BE2C (cell line): ENCODE results near the gene ZSCAN31.

Experiments used
- DNase-seq: peaks from one replicate; pipeline ENCODE4 v3.0.0-alpha.2; 2020
- H3K27me3 ChIP-seq: fragments of 250-450 bp; sonication (Bioruptor Pico); 2 replicates; pipeline ENCODE4 v1.5.1; 2020; ENCODE audit warnings: mild to moderate bottlenecking
- H3K36me3 ChIP-seq: fragments of 250-450 bp; sonication (Bioruptor Pico); 2 replicates; pipeline ENCODE4 v1.5.1; 2020; ENCODE audit warnings: mild to moderate bottlenecking
- H3K4me1 ChIP-seq: fragments of 250-450 bp; sonication (Bioruptor Pico); 2 replicates; pipeline ENCODE4 v1.5.1; 2020
- H3K4me3 ChIP-seq: 2 replicates; pipeline ENCODE4 v1.5.1; 2011; ENCODE audit warnings: low read depth, low read length
- H3K9me3 ChIP-seq: fragments of 250-450 bp; sonication (Bioruptor Pico); 2 replicates; pipeline ENCODE4 v1.5.1; 2020
- TF ChIP-seq, protein P1 (sequence below): IDR thresholded peaks from 2 replicates; pipeline ENCODE4 v1.5.1; 2012; ENCODE audit warnings: mild to moderate bottlenecking, low read depth, low read length

Gene ZSCAN31

DNA sequence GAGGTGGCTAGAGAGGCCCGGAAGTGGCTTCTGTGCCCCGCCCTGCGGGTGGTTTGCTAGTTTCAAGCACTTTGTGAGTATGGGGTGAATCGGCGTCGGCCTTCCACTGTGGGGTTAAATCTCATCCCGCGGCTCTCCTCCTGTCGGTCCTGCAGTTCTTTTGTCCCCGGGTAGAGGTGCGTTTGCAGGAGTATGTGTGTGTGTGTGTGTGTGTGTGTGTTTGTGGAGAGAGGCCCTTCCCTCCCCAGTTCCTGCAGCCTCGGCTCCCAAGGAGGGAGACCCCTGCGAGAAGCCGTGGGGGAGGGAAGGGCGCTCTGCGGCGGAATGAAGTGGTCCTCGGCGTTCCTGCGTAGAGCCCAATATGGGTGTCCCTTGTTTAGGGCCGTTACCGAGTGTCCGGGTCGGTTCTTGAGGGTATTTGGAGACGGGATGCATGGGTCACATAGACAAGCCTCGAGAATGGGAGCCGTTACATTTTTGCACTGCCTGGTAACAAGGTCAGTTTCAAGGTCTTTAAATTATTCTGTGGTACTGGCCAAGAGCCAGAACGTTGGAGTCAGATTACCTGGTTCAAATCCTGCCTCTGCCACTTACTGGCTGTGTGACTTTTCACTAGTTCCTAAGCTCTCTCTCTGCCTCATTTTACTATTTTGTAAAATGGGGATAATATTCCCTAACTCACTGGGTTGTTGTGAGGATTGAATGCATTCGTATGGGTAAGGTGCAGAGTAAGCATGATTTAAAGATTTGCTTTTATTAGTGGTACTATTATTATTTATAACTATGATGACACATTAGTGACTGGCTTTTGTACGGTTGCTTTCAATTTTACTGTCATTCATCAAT lies 14.2 kb upstream of the ZSCAN31 start, which contains the start of gene ZKSCAN3:
TSS of gene ZKSCAN3 (plus strand) at position 56 of the 846 bp plus-strand sequence. CDS start 9,640 bp downstream, outside the sequence.
- no peaks in the 10 kb centered on the region for H3K9me3 ChIP-seq
- DNase-seq: peak; percentile 83
- H3K4me3 ChIP-seq: peak within 1 kb of the TSS; percentile 83
- no peaks in the 10 kb centered on the region for H3K4me1 ChIP-seq
- H3K27me3 ChIP-seq: peaks cover 19% of the 10 kb centered on the region
- no peaks in the 10 kb centered on the region for H3K36me3 ChIP-seq
- TF ChIP-seq, protein P1, sequence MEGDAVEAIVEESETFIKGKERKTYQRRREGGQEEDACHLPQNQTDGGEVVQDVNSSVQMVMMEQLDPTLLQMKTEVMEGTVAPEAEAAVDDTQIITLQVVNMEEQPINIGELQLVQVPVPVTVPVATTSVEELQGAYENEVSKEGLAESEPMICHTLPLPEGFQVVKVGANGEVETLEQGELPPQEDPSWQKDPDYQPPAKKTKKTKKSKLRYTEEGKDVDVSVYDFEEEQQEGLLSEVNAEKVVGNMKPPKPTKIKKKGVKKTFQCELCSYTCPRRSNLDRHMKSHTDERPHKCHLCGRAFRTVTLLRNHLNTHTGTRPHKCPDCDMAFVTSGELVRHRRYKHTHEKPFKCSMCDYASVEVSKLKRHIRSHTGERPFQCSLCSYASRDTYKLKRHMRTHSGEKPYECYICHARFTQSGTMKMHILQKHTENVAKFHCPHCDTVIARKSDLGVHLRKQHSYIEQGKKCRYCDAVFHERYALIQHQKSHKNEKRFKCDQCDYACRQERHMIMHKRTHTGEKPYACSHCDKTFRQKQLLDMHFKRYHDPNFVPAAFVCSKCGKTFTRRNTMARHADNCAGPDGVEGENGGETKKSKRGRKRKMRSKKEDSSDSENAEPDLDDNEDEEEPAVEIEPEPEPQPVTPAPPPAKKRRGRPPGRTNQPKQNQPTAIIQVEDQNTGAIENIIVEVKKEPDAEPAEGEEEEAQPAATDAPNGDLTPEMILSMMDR: no peak

DNA sequence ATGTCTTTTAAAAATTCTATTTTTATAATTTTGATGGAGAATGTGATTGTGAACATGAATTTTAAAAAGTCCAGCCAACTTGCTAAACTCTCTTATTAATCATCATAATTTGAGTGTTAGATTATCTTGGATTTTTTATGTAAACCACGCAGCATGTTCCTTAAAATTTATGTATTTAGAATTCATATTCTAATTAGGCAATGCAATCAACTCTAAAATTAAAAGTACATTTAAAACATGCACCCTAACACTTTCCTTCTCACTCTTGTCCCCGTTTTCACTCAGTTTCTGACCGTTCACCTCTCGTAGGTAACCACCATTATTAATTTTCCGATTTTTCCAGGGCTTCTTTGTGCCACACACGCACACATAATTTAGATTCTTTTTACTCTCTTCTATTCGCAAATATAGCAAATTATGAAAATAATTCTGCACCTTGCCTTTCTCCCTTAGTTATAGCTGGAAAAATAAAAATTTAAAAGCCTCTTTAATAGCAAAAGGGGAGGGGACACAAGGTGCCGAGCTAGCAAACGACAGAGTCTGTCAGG lies 13.5 kb upstream of the ZSCAN31 start:
- Histone ChIP-seq H3K4me3 (peak overlapping the region; percentile 83), H3K27me3 (peaks cover 20% of the 10 kb centered on the region), H3K4me1 (no peaks in the 10 kb centered on the region), H3K9me3 (no peaks in the 10 kb centered on the region), H3K36me3 (no peaks in the 10 kb centered on the region)
- TF ChIP-seq, protein P1: no peak
- DNase-seq: no peak

DNA sequence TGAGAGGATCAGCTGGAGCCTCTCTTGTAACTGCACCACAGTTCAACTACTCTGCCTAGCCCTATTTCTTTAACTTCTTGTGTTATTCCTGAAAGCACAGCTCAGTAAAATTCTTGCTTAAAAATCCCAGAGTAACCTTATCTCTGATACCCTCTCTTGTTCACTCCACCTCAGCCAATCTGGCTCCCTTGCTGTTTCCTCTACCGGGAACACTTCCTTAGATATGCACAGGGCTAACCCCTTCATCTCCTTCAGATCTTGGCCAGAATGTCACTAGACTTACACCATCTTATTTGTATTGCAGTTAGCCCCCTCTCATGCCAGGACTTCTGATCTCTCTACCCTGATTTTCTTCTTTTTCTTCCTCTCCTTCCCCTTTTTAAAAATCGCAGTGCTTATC lies 11.2 kb upstream of the ZSCAN31 start:
- Histone ChIP-seq H3K4me1 (no peaks in the 10 kb centered on the region), H3K27me3 (peaks cover 20% of the 10 kb centered on the region), H3K36me3 (no peaks in the 10 kb centered on the region), H3K9me3 (no peaks in the 10 kb centered on the region), H3K4me3 (no peak overlapping the region)
- no peak for DNase-seq
- TF ChIP-seq, protein P1: no peak

DNA sequence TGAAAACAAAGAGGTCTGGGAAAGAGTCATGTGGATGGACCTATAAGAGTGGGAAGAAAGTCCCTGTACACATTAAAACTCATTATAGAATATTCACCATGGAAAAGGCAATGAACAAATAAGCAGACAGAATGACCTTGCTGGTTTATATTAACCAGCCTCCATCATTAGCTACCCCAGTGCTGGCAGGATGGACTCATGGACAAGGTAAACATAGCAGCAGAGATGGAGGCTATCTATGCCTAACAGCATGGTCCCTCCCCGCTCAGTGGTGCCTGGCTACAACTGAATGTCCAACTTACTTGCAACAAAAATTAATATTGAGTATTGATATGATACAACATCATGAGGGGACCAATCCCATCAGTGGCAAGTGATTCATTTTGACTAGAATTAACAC lies 9.3 kb upstream of the ZSCAN31 start:
- H3K27me3 ChIP-seq: peaks cover 20% of the 10 kb centered on the region
- no peaks in the 10 kb centered on the region for H3K36me3 ChIP-seq
- no peaks in the 10 kb centered on the region for H3K4me1 ChIP-seq
- TF ChIP-seq, protein P1: no peak
- DNase-seq: no peak
- H3K4me3 ChIP-seq: no peak overlapping the region
- no peaks in the 10 kb centered on the region for H3K9me3 ChIP-seq

DNA sequence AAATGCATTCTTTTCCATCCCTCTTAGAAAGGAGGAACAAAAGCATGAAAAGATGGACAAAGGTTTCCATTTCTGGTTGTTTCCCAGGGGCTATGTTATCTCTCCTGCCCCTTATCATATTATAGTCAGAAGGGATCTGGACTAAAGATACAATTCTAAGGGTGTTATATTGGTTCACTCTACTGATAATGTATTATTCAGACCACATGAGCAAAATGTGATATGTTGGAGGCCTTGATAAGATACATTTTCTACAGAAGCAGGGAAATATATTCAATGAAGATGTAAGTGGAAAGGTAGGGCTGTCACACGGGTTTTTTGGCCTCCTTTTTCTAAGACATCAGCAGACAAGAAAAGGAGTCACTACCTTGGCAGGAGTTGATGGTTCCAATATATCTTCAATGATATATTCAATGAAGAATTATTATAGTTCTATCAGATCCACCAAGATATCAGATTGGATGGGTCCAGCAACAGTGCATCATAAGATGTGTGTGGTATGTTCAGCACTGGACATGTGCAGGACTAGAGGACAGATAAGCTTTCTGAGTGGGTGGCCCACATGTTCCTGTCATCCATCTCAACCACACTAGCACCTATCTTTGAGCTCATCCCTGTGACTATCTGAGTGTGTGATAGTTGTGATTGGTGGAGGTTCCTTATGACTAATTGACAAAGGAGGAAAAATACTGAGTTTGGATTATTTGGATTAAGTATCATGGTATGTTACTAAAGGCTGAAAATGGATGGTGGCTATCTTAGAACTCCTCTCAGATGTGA lies 8.1 kb upstream of the ZSCAN31 start:
- Histone ChIP-seq H3K4me3 (no peak overlapping the region), H3K4me1 (no peaks in the 10 kb centered on the region), H3K36me3 (no peaks in the 10 kb centered on the region), H3K27me3 (peaks cover 20% of the 10 kb centered on the region), H3K9me3 (no peaks in the 10 kb centered on the region)
- TF ChIP-seq, protein P1: no peak
- no peak for DNase-seq
